K562 (cell line): ENCODE data around the gene MRPL27. TPM values are rescaled to one million over a fixed set of nuclear protein-coding genes. Genes with fewer than 3 reads are reported as not detected.

Experiments used
- ARID3B ChIP-seq: fragments of 250-450 bp; sonication (Bioruptor Pico); IDR thresholded peaks from 2 replicates; pipeline ENCODE4 v1.4.0; 2020; ENCODE audit warnings: borderline replicate concordance
- CBFB ChIP-seq: sonication (generic); formaldehyde crosslinking; IDR thresholded peaks from 2 replicates; pipeline ENCODE4 v1.4.0; 2020; ENCODE audit warnings: mild to moderate bottlenecking, missing genetic modification reagents
- CBX1 ChIP-seq: sonication (generic); IDR thresholded peaks from 2 replicates; pipeline ENCODE4 v1.6.1; 2016; ENCODE audit warnings: antibody characterized with exemption, low read depth, mild to moderate bottlenecking
- CEBPB ChIP-seq: fragments of 450-650 bp; IDR thresholded peaks from 2 replicates; pipeline ENCODE4 v1.6.1; 2016; ENCODE audit warnings: missing genetic modification characterization, missing compliant biosample characterization
- DACH1 ChIP-seq: fragments of 450-650 bp; IDR thresholded peaks from 2 replicates; pipeline ENCODE4 v1.6.1; 2018; ENCODE audit not compliant: partially characterized antibody
- ELK1 ChIP-seq: sonication (generic); formaldehyde crosslinking; IDR thresholded peaks from 2 replicates; pipeline ENCODE4 v1.8.1; 2022; ENCODE audit warnings: missing genetic modification reagents
- GATAD2A ChIP-seq: fragments of 450-650 bp; IDR thresholded peaks from 2 replicates; pipeline ENCODE4 v1.6.1; 2017
- GMEB1 ChIP-seq: fragments of 250-450 bp; sonication (Bioruptor Pico); IDR thresholded peaks from 2 replicates; pipeline ENCODE4 v1.4.0; 2020; ENCODE audit warnings: mild to moderate bottlenecking
- HCFC1 ChIP-seq: IDR thresholded peaks from 2 replicates; pipeline ENCODE4 v1.6.1; 2012; ENCODE audit warnings: low read depth, low read length, improper control_type of control experiment
- KLF6 ChIP-seq: fragments of 250-450 bp; sonication (Bioruptor Pico); IDR thresholded peaks from 2 replicates; pipeline ENCODE4 v1.4.0; 2020; ENCODE audit warnings: mild to moderate bottlenecking, moderate library complexity, borderline replicate concordance
- PHB2 ChIP-seq: fragments of 450-650 bp; IDR thresholded peaks from 2 replicates; pipeline ENCODE4 v1.6.1; 2017; ENCODE audit warnings: low read depth
- PRMT5 ChIP-seq: sonication (generic); formaldehyde crosslinking; IDR thresholded peaks from 2 replicates; pipeline ENCODE4 v1.5.0; 2020; ENCODE audit warnings: missing genetic modification reagents
- RUNX1 ChIP-seq: sonication (generic); IDR thresholded peaks from 2 replicates; pipeline ENCODE4 v1.6.1; 2016; ENCODE audit warnings: antibody characterized with exemption, low read depth
- SAFB2 ChIP-seq: fragments of 200-400 bp; formaldehyde crosslinking; IDR thresholded peaks from 2 replicates; pipeline ENCODE4 v1.6.1; 2018; ENCODE audit warnings: borderline replicate concordance, low read length, low read depth, moderate library complexity; ENCODE audit not compliant: severe bottlenecking
- TARDBP ChIP-seq: fragments of 450-650 bp; IDR thresholded peaks from 2 replicates; pipeline ENCODE4 v1.6.1; 2016
- TBP ChIP-seq: optimal IDR thresholded peaks from 2 replicates; pipeline ENCODE3; 2011; ENCODE audit warnings: low read depth, low read length, improper control_type of control experiment
- TCF7L2 ChIP-seq: fragments of 150-350 bp; IDR thresholded peaks from 2 replicates; pipeline ENCODE4 v1.6.1; 2016; ENCODE audit warnings: low read depth, mild to moderate bottlenecking, low read length, moderate library complexity
- XRCC4 ChIP-seq: IDR thresholded peaks from one replicate; pipeline ENCODE4 v1.6.1; 2011; ENCODE audit not compliant: insufficient read depth, insufficient read length; ENCODE audit errors: extremely low read depth
- ZFP30 ChIP-seq: fragments of 250-450 bp; sonication (Bioruptor Pico); IDR thresholded peaks from 2 replicates; pipeline ENCODE4 v1.8.0; 2022; ENCODE audit warnings: moderate library complexity, mild to moderate bottlenecking, inconsistent platforms, borderline replicate concordance
- ZNF584 ChIP-seq: fragments of 200-800 bp; sonication (Bioruptor generic); IDR thresholded peaks from 2 replicates; pipeline ENCODE4 v1.6.1; 2016; ENCODE audit warnings: low read depth, mild to moderate bottlenecking, missing genetic modification characterization, missing compliant biosample characterization
- ZSCAN32 ChIP-seq: fragments of 450-650 bp; formaldehyde crosslinking; IDR thresholded peaks from 2 replicates; pipeline ENCODE4 v1.4.0; 2020; ENCODE audit warnings: mild to moderate bottlenecking, moderate library complexity
- polyA plus RNA-seq, 8 experiments: library from polyadenylated mRNA; depleted of rRNA in 4 of 8; stranded (reverse) in 5 of 8; unstranded in 3 of 8; fragments of >200 nt; fragmentation: Nextera tagmentation in 2 of 8; fragmentation: Illumina TruSeq in 1 of 8; extraction: Ambion mirVana in 2 of 8; extraction: Trizol in 1 of 8; gene quantifications; 2 replicates each; pipeline versions ENCODE4 v1.2.1 to v1.2.3, GENCODE V29; 2011 to 2014; ENCODE audit warnings: inconsistent platforms in 1 of 8, missing spikeins in 1 of 8
- total RNA-seq, 7 experiments: library from RNA; depleted of rRNA in 6 of 7; stranded (reverse); fragments of >200 nt in 6 of 7; fragmentation: Illumina TruSeq in 2 of 7; extraction: Trizol in 2 of 7; gene quantifications; 2 replicates each; pipeline versions ENCODE4 v1.2.1 to v1.2.3, GENCODE V29; 2011 to 2021; ENCODE audit warnings: low replicate concordance in 1 of 7

The MRPL27 gene
- total and polyA plus RNA-seq, 9 of the 15 experiments (the other 6 are each of a cell fraction or from before 2014, with no cell fraction given) = 96.3 to 401 (median 142) TPM

GRCh38 chr17:50396261-50397110, 23.5 kb upstream of the MRPL27 start (continued):
- TF ChIP-seq GMEB1 (no peak), RUNX1 (no peak), TARDBP (no peak), TBP (peak; percentile 17), ARID3B (no peak), GATAD2A (no peak), SAFB2 (no peak), ZSCAN32 (CRISPR knock-in tag) (no peak), XRCC4 (no peak), HCFC1 (no peak), TCF7L2 (no peak), PRMT5 (CRISPR knock-in tag) (no peak), ZFP30 (CRISPR knock-in tag) (no peak), CBFB (CRISPR knock-in tag) (no peak), DACH1 (no peak), ZNF584 (0 out of 2 replicates have a peak, but pooled peaks have one; percentile 34), PHB2 (no peak), CEBPB (tag) (peak; percentile 89), KLF6 (no peak), ELK1 (no peak), CBX1 (no peak)
